Measurements from ENCODE around the gene SP2.
"Not testable (repeated sequence)": the region's sequence is repeated elsewhere in the genome, so short reads cannot be mapped to it uniquely, and the experiment has no call there.

SP2 gene

GRCh38 chr17:47907932-47908562 is 12.0 kb downstream of the SP2 start:
- no peak for DNase-seq

GRCh38 chr17:47913050-47913449 is 17.0 kb downstream of the SP2 start:
- TF ChIP-seq GATA1 (IDR thresholded peaks at IDR 0.05; ENCODE audit: low read depth, low read length) (no peak), POLR2A (IDR thresholded peaks at IDR 0.05; ENCODE audit: low read length) (no peak)
- DNase-seq, result no peak

More at GRCh38 chr17:47907932-47908562, 12.0 kb downstream of the SP2 start:
- no peak for TF ChIP-seq POLR2A (IDR thresholded peaks at IDR 0.05; ENCODE audit: low read length)
- no peak for TF ChIP-seq GATA1 (IDR thresholded peaks at IDR 0.05; ENCODE audit: low read depth, low read length)

- no peak for DNase-seq
Measured at GRCh38 chr17:47914306-47914948, 18.4 kb downstream of the SP2 start.

GRCh38 chr17:47915776-47916398 is 19.9 kb downstream of the SP2 start:
- DNase-seq, result no peak

More at GRCh38 chr17:47914306-47914948, 18.4 kb downstream of the SP2 start:
- no peak for TF ChIP-seq GATA1 (IDR thresholded peaks at IDR 0.05; ENCODE audit: low read depth, low read length)
- no peak for TF ChIP-seq POLR2A (IDR thresholded peaks at IDR 0.05; ENCODE audit: low read length)

GRCh38 chr17:47916489-47917208 is 20.6 kb downstream of the SP2 start:
- no peak for TF ChIP-seq GATA1 (IDR thresholded peaks at IDR 0.05; ENCODE audit: low read depth, low read length)
- TF ChIP-seq POLR2A (IDR thresholded peaks at IDR 0.05; ENCODE audit: low read length), result no peak
- no peak for DNase-seq

More at GRCh38 chr17:47915776-47916398, 19.9 kb downstream of the SP2 start:
- no peak for TF ChIP-seq GATA1 (IDR thresholded peaks at IDR 0.05; ENCODE audit: low read depth, low read length)
- TF ChIP-seq POLR2A (IDR thresholded peaks at IDR 0.05; ENCODE audit: low read length), result no peak

- no peak for DNase-seq
- TF ChIP-seq POLR2A (IDR thresholded peaks at IDR 0.05; ENCODE audit: low read length), result no peak
- TF ChIP-seq GATA1 (IDR thresholded peaks at IDR 0.05; ENCODE audit: low read depth, low read length), result no peak
Measured at GRCh38 chr17:47917581-47917980, 21.5 kb downstream of the SP2 start.

- DNase-seq, result no peak
Measured at GRCh38 chr17:47918006-47918405, 22.0 kb downstream of the SP2 start.

GRCh38 chr17:47918991-47919390 is 23.0 kb downstream of the SP2 start:
- TF ChIP-seq GATA1 (IDR thresholded peaks at IDR 0.05; ENCODE audit: low read depth, low read length), result no peak
- no peak for TF ChIP-seq POLR2A (IDR thresholded peaks at IDR 0.05; ENCODE audit: low read length)
- no peak for DNase-seq

More at GRCh38 chr17:47918006-47918405, 22.0 kb downstream of the SP2 start:
- TF ChIP-seq GATA1 (IDR thresholded peaks at IDR 0.05; ENCODE audit: low read depth, low read length) (no peak), POLR2A (IDR thresholded peaks at IDR 0.05; ENCODE audit: low read length) (no peak)

GRCh38 chr17:47919889-47920288 is 23.9 kb downstream of the SP2 start:
- DNase-seq, result not testable (repeated sequence)

- DNase-seq, result no peak
- TF ChIP-seq POLR2A (IDR thresholded peaks at IDR 0.05; ENCODE audit: low read length) (no peak), GATA1 (IDR thresholded peaks at IDR 0.05; ENCODE audit: low read depth, low read length) (no peak)
Measured at GRCh38 chr17:47924785-47925677, 29.0 kb downstream of the SP2 start.

- DNase-seq, result no peak
- no peak for TF ChIP-seq POLR2A (IDR thresholded peaks at IDR 0.05; ENCODE audit: low read length)
- TF ChIP-seq GATA1 (IDR thresholded peaks at IDR 0.05; ENCODE audit: low read depth, low read length), result no peak
Measured at GRCh38 chr17:47925678-47925988, 29.6 kb downstream of the SP2 start.

GRCh38 chr17:47927821-47928400 is 31.9 kb downstream of the SP2 start:
- TF ChIP-seq GATA1 (IDR thresholded peaks at IDR 0.05; ENCODE audit: low read depth, low read length) (no peak), POLR2A (IDR thresholded peaks at IDR 0.05; ENCODE audit: low read length) (no peak)
- DNase-seq, result no peak

GRCh38 chr17:47928415-47928814 is 32.4 kb downstream of the SP2 start:
- DNase-seq, result no peak

More at GRCh38 chr17:47928415-47928814, 32.4 kb downstream of the SP2 start:
- no peak for TF ChIP-seq POLR2A (IDR thresholded peaks at IDR 0.05; ENCODE audit: low read length)
- TF ChIP-seq GATA1 (IDR thresholded peaks at IDR 0.05; ENCODE audit: low read depth, low read length), result no peak
